Stimulated activated naive B cell treated with anti-CD40 and anti-IgM and Interleukin-4, amounts not matched to agents 10 μg/mL and 1 μg/mL and 100 μg/mL, for 72 hours (primary cell): ENCODE data around the gene SMAD6.
"Not testable (repeated sequence)": the region's sequence is repeated elsewhere in the genome, so short reads cannot be mapped to it uniquely, and the experiment has no call there.

Experiments
- ATAC-seq, 2 donors: fragments of 150-1000 bp; cut with Tn5 transposase; replicated peaks; 2 replicates each; pipeline ENCODE4 v1.10.0; 2021; ENCODE audit warnings: moderate library complexity in 1 of 2
- DNase-seq: peaks from one replicate; pipeline ENCODE4 v3.0.0; 2021
- H3K27ac Mint-ChIP-seq: one replicate; pipeline ENCODE4 v1.8.0; 2022; ENCODE audit warnings: mild to moderate bottlenecking, mixed read lengths
- H3K27me3 Mint-ChIP-seq, 2 donors: one replicate each; pipeline ENCODE4 v1.8.0; 2022; ENCODE audit warnings: mixed read lengths in 2 of 2
- H3K36me3 Mint-ChIP-seq, 2 donors: one replicate each; pipeline ENCODE4 v1.8.0; 2022; ENCODE audit warnings: mixed read lengths in 2 of 2, mild to moderate bottlenecking in 1 of 2
- H3K4me1 Mint-ChIP-seq, 2 donors: one replicate each; pipeline ENCODE4 v1.8.0; 2022; ENCODE audit warnings: mixed read lengths in 2 of 2, mild to moderate bottlenecking in 1 of 2
- H3K4me3 Mint-ChIP-seq, 2 donors: one replicate each; pipeline ENCODE4 v1.8.0; 2022; ENCODE audit warnings: mild to moderate bottlenecking in 2 of 2, mixed read lengths in 2 of 2, moderate library complexity in 1 of 2
- H3K9me3 Mint-ChIP-seq, 2 donors: one replicate each; pipeline ENCODE4 v1.8.0; 2022; ENCODE audit warnings: mixed read lengths in 2 of 2, mild to moderate bottlenecking in 1 of 2

Gene SMAD6

DNA sequence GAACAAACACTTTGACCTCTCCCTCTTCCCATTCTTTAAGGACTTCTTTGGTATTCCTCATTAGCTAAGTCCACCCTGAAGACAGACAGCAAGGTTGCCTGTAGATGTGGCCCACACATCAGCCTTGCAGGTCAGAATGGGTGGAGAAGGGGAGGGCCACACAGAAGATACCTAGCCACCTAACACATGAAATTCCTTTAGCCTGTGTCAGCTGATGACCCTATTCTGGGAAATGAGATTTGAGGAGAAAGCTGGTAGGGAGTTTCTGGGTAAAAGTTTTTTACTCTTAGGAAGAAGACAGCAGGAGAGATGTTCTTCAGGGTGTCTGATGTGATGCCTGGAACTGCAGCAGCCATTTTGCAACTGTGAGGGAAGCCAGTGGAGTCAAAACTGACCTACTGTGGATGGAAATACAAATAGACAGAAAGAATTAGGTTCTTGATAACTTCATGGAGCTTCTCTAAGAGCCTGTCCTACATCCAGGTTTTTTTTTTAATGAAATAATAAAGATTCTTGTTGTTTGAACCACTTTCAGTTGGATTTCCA lies 17.8 kb upstream of the SMAD6 start:
- peaks cover 6 to 7% of the 10 kb centered on the region in 2 donors for H3K36me3 Mint-ChIP-seq
- no peak overlapping the region for H3K4me3 Mint-ChIP-seq
- no peak overlapping the region for H3K27ac Mint-ChIP-seq
- peaks cover 0 to 12% of the 10 kb centered on the region in 2 donors for H3K9me3 Mint-ChIP-seq
- DNase-seq = no peak
- no peaks in the 10 kb centered on the region for H3K27me3 Mint-ChIP-seq
- no peak for ATAC-seq
- peaks cover 14 to 18% of the 10 kb centered on the region in 2 donors for H3K4me1 Mint-ChIP-seq

DNA sequence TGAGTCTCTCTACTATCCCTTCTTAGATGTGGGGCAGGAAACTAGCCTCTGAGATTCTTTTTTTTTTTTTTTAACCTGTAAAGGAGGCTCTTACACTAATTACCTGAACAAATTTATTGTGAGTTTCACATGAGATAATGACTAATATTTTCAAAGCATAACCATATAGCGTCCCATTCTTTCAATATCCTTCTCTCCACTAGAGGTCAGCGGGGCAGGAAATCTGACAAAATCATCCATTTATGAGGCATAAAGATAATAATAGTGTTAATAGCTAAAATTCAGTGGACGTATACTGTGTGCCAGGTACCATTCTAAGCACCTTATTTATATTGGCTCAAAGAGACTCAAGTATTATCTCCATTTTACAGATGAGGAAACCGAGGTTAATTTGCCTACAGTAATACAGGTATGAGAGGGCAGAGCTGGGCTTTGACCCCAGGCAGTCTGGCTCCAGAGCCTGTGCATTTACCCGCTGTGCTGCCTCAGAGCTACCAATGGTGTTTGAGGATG lies 16.3 kb upstream of the SMAD6 start:
- no peak overlapping the region for H3K4me3 Mint-ChIP-seq
- DNase-seq = no peak
- H3K27ac Mint-ChIP-seq = no peak overlapping the region
- peaks cover 0 to 12% of the 10 kb centered on the region in 2 donors for H3K9me3 Mint-ChIP-seq
- peaks cover 16 to 18% of the 10 kb centered on the region in 2 donors for H3K4me1 Mint-ChIP-seq
- no peak for ATAC-seq
- H3K36me3 Mint-ChIP-seq = peaks cover 6 to 7% of the 10 kb centered on the region in 2 donors
- H3K27me3 Mint-ChIP-seq = no peaks in the 10 kb centered on the region

DNA sequence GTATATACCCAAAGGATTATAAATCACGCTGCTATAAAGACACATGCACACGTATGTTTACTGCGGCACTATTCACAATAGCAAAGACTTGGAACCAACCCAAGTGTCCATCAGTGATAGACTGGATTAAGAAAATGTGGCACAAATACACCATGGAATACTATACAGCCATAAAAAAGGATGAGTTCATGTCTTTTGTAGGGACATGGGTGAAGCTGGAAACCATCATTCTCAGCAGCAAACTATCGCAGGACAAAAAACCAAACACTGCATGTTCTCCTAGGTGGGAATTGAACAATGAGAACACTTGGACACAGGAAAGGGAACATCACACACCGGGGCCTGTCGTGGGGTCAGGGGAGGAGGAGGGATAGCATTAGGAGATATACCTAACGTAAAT lies 11.1 kb upstream of the SMAD6 start:
- not testable (repeated sequence) for H3K36me3 Mint-ChIP-seq, H3K4me3 Mint-ChIP-seq, DNase-seq, ATAC-seq, H3K27ac Mint-ChIP-seq, H3K27me3 Mint-ChIP-seq, H3K9me3 Mint-ChIP-seq
- peaks cover 21 to 27% of the 10 kb centered on the region in 2 donors for H3K4me1 Mint-ChIP-seq

DNA sequence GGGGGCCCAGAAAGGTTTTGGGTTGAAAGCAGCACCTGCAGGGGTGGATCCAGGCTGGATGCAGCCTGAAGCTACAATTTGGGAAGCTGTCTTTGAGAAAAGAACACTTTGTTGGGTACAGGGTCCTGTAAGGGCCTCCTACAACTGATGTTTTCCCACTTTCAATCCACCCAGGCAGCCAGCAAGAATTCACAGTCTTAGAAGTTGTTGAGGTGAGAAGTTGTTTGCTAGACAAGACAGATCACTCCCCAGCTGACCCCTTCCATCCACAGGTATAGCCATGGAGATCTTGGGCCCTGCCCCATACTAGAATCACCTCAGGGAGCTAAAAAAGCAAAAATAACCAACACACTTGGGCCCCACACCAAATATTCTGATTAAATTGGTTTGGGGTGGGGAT lies 10.3 kb upstream of the SMAD6 start:
- H3K4me3 Mint-ChIP-seq = no peak overlapping the region

DNA sequence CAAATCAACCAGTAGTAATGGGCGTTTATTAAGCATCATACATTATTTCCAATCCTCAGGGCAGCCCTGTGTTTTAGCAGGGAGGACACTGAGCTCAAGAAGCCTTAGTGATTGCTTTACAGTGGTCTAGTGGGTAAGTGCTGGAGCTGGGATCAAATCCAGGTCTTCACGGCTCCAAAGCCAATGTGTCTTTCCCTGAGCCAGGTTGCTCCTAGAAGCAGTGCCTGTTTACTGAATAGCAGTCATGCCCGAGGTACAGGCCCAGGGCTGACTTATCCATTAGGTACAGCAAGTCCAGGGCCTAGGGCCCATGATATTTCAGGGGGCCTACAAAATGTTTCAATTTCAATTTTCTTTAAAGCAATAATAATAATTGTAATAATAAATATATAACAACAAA lies 9.6 kb upstream of the SMAD6 start:
- peak in 1 of 2 donors; percentile 24 for ATAC-seq
- no peaks in the 10 kb centered on the region for H3K36me3 Mint-ChIP-seq
- H3K9me3 Mint-ChIP-seq = peaks cover 0 to 3% of the 10 kb centered on the region in 2 donors

More for the DNA sequence above, 10.3 kb upstream of the SMAD6 start:
- peaks cover 21 to 27% of the 10 kb centered on the region in 2 donors for H3K4me1 Mint-ChIP-seq
- H3K36me3 Mint-ChIP-seq = no peaks in the 10 kb centered on the region
- H3K27ac Mint-ChIP-seq = no peak overlapping the region
- ATAC-seq (no peak), DNase-seq (no peak)
- H3K27me3 Mint-ChIP-seq = no peaks in the 10 kb centered on the region
- peaks cover 0 to 3% of the 10 kb centered on the region in 2 donors for H3K9me3 Mint-ChIP-seq

DNA sequence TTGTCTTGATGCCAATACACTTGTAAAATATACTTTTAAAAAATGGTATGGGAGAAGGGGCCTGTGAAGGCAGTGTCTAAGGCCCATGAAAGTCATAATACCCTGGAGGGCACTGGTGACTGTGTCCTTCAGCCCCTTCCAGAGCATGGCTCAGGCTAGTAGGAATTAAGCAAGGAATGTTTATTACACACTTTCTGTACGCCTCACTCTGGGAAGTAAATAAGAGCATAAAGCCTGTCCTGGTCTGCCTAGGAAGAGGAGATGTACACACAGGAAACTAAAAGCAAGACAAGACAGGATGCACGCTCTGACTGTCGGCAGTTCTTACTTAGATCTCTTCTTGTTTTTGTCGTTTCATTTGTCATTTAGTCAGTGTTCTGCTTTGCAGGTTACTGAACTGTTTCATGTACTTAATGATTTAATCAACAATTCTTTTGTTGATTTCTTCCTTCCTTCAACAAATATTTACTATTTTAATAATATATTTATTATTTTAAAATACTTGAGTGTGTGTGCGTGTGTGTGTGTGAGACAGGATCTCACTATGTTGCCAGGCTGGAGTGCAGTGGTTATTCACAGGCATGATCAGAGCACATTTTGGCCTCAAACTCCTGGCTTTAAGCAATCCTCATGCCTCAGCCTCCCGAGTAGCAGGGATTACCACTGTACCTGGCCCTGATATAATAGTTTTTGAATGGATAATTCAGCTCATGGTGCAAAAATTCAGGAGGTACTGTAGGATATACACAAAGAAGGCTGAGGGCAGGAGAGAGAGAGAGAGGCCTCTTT lies 9.0 kb upstream of the SMAD6 start:
- DNase-seq (no peak), ATAC-seq (peak; percentile 91 to 94)
- no peaks in the 10 kb centered on the region for H3K36me3 Mint-ChIP-seq
- H3K4me3 Mint-ChIP-seq = peak overlapping the region; percentile 30 to 43
- peaks cover 0 to 3% of the 10 kb centered on the region in 2 donors for H3K9me3 Mint-ChIP-seq
- peaks cover 21 to 27% of the 10 kb centered on the region in 2 donors for H3K4me1 Mint-ChIP-seq
- no peaks in the 10 kb centered on the region for H3K27me3 Mint-ChIP-seq
- H3K27ac Mint-ChIP-seq = peak overlapping the region; percentile 93

More for the DNA sequence above, 9.6 kb upstream of the SMAD6 start:
- no peak overlapping the region for H3K4me3 Mint-ChIP-seq
- no peak for DNase-seq
- H3K27me3 Mint-ChIP-seq = no peaks in the 10 kb centered on the region
- H3K27ac Mint-ChIP-seq = no peak overlapping the region
- peaks cover 21 to 27% of the 10 kb centered on the region in 2 donors for H3K4me1 Mint-ChIP-seq

DNA sequence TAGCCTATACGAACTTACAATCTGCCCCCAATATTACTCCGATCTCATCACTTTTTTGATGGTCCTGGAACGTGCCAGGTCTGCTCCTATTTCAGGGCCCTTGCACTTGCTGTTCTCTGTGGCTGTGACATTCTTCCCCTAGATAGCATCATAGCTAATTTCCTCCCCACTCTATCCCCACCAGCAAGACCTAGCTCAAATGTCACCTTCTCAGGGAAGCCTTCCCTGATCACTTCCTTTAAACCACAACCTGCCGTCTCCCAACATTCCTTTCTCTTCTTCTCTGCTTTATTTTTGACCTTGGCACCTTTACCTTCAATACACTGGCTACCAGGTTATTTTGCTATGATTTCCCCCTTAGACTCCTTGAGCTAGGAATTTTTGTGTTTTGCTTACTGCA lies 5.3 kb upstream of the SMAD6 start:
- H3K4me3 Mint-ChIP-seq = no peak overlapping the region
- no peak for DNase-seq

DNA sequence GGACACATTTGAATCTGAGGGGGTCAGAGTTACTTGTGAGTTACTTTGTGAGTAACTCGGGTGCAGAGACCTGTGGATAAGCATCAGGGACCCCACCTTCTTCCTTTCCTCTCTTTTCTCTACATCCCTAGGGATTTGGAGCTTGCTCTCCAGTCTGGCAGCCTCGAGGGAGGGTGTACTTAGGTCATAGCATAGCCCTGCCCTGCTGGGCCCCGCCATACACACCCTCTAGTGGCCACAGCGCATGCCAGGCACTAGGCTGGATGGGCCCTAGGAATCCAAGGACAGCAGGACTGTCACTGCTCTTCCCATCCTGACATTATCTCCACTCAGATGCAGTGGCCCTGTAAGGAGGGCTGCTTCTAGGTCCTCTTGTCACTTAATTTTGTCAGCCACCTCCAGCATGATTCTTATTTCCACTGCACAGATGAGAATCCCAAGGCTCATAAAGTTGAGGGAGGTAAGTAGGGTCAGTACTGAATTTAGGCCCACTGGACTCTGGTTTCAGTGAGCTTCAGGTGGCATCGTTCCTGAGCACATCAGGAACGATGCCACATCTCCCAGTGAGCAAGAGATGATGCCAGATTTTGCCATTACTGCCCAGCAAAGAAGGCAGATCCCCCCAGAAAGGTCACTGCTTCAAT lies 3.6 kb upstream of the SMAD6 start:
- no peaks in the 10 kb centered on the region for H3K9me3 Mint-ChIP-seq
- no peak for ATAC-seq
- H3K27me3 Mint-ChIP-seq = peaks cover 8 to 13% of the 10 kb centered on the region in 2 donors
- H3K4me3 Mint-ChIP-seq = no peak overlapping the region
- no peak overlapping the region for H3K27ac Mint-ChIP-seq
- peaks cover 0 to 1% of the 10 kb centered on the region in 2 donors for H3K36me3 Mint-ChIP-seq
- H3K4me1 Mint-ChIP-seq = peaks cover 16 to 24% of the 10 kb centered on the region in 2 donors
- DNase-seq = no peak

More for the DNA sequence above, 5.3 kb upstream of the SMAD6 start:
- Mint-ChIP-seq H3K27ac (no peak overlapping the region), H3K4me1 (peaks cover 20 to 27% of the 10 kb centered on the region in 2 donors), H3K36me3 (no peaks in the 10 kb centered on the region), H3K27me3 (peaks cover under 1 to 2% of the 10 kb centered on the region in 2 donors), H3K9me3 (no peaks in the 10 kb centered on the region)
- no peak for ATAC-seq

DNA sequence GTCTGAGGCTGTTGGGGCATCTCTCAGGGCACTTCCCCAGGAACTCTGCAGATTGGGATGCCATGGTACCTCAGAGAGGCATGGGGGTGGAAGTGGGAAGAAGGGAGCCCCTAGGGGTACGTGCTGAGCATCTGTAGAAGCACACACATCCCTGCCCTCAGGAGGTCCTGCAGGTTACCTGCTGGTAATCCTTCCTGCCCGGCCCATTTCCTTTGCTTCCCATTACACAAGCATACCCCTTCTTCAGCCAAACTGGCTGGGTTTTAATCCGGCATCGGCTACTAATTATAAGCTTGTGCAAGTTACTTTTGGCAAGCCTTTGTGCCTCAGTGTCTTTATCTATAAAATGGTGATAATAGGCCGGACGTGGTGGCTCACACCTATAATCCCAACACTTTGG lies 3.1 kb upstream of the SMAD6 start:
- Mint-ChIP-seq H3K27me3 (peaks cover 8 to 14% of the 10 kb centered on the region in 2 donors), H3K27ac (no peak overlapping the region), H3K4me3 (no peak overlapping the region)

DNA sequence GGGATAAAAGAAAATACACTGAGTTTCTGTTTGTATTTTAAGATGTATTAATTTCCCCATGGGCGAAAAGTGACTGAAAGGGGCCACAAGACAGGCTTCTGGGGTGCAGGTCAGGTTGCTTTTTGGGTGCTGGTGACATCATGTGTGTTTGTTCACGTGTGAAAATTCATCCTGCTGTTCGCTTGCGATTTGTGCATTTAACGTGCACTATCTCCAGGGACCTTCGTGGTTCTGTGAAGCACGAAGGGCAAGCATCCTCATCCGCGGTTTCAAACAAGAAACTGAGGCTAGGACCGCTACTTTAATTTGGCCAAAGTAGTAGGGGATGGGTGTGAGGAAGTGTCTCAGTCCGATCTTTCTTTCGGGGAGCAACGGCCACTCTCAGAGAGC lies 1.6 kb upstream of the SMAD6 start:
- H3K4me3 Mint-ChIP-seq = peak overlapping the region; percentile 77 to 88
- no peak overlapping the region for H3K27ac Mint-ChIP-seq
- peaks cover 20 to 28% of the 10 kb centered on the region in 2 donors for H3K27me3 Mint-ChIP-seq
- H3K36me3 Mint-ChIP-seq = peaks cover 0 to 1% of the 10 kb centered on the region in 2 donors
- peaks cover 14 to 24% of the 10 kb centered on the region in 2 donors for H3K4me1 Mint-ChIP-seq
- H3K9me3 Mint-ChIP-seq = no peaks in the 10 kb centered on the region
- ATAC-seq (peak; percentile 1), DNase-seq (no peak)

More for the DNA sequence above, 3.1 kb upstream of the SMAD6 start:
- peaks cover 0 to 1% of the 10 kb centered on the region in 2 donors for H3K36me3 Mint-ChIP-seq
- H3K9me3 Mint-ChIP-seq = no peaks in the 10 kb centered on the region
- peaks cover 16 to 23% of the 10 kb centered on the region in 2 donors for H3K4me1 Mint-ChIP-seq
- DNase-seq (no peak), ATAC-seq (no peak)

DNA sequence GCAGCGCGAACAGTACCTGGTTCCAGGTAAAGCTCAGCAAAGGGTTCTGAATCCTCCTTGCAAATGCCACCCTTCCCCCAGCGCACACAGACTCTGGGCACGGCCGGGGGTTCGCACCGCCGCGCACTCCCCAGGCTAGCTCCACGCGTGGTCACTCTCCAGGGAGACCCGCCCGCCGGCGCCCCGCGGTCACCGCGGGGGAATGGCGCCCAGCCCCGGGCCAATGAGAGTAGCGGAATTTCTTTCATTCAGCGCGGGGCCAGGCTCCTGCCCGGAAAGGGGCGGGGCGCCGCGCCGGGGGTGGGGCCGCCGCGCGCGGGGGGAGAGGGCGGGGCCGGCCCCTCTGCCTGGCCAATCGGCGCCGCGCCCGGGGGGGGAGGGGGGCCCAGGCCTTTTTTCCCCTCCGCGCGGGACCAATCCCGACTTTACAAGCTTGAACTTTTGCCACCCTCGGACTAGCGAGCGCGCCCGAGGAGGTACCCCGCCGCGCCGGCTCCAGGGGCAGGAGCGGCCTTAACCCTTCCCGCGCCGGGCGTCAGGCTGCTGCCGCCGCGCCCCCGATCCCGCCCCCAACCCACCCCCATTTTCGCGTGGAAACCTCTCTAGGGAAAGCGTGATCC lies 1.1 kb upstream of the SMAD6 start:
- H3K27ac Mint-ChIP-seq = no peak overlapping the region
- peaks cover 25 to 33% of the 10 kb centered on the region in 2 donors for H3K27me3 Mint-ChIP-seq
- no peaks in the 10 kb centered on the region for H3K9me3 Mint-ChIP-seq
- peaks cover 11 to 24% of the 10 kb centered on the region in 2 donors for H3K4me1 Mint-ChIP-seq
- ATAC-seq = peak; percentile 78 to 87
- peak overlapping the region; percentile 84 to 88 for H3K4me3 Mint-ChIP-seq
- peaks cover 0 to 1% of the 10 kb centered on the region in 2 donors for H3K36me3 Mint-ChIP-seq
- DNase-seq = peak; percentile 67

DNA sequence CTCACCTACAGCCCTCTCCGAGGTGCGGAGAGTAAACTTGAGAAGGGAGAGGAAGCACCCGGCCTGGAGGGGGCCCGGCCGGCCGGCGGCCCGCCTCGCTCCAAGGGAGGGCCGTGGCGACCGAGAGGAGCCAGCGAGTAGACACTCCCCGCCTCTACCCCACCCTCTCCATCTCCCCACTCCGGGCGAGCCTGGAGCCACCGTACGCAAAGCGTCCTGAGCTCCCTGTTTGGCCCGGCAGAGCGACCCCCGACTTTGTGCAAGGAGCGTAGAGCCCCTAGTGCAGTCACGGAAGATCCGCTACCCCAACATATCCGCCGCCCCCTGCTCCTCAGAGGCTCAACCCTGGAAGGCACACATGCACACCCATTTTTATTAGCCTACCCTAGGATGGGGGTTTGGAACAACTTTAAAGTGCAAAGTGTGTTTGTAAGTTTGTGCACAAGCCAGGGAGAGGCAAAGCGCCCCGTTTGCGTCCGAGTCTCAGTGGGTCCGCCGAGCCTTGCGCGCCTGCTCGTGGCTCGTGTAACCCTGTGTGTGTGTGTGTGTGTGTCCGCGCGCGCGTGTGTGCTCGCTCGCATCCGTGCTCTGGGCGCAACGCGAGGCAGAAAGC lies 508 bp upstream of the SMAD6 start:
- no peak overlapping the region for H3K27ac Mint-ChIP-seq
- H3K4me3 Mint-ChIP-seq = peak overlapping the region; percentile 84 to 88
- DNase-seq (no peak), ATAC-seq (peak; percentile 28 to 62)
- H3K36me3 Mint-ChIP-seq = peaks cover 0 to 1% of the 10 kb centered on the region in 2 donors
- H3K4me1 Mint-ChIP-seq = peaks cover 11 to 24% of the 10 kb centered on the region in 2 donors
- no peaks in the 10 kb centered on the region for H3K9me3 Mint-ChIP-seq
- peaks cover 25 to 35% of the 10 kb centered on the region in 2 donors for H3K27me3 Mint-ChIP-seq

DNA sequence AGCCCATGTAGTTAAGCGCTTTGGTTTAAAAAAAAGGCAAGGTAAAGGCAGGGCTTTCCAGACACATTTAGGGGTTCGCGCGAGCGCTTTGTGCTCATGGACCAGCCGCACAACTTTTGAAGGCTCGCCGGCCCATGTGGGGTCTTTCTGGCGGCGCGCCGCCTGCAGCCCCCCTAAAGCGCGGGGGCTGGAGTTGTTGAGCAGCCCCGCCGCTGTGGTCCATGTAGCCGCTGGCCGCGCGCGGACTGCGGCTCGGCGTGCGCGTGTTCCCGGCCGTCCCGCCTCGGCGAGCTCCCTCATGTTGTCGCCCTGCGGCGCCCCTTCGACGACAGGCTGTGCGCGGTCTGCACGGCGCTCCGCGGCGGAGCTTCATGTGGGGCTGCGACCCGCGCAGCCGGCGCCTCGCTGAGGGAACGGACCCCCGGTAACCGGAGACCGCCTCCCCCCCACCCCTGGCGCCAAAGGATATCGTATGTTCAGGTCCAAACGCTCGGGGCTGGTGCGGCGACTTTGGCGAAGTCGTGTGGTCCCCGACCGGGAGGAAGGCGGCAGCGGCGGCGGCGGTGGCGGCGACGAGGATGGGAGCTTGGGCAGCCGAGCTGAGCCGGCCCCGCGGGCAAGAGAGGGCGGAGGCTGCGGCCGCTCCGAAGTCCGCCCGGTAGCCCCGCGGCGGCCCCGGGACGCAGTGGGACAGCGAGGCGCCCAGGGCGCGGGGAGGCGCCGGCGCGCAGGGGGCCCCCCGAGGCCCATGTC lies 927 bp downstream of the SMAD6 start:
- no peaks in the 10 kb centered on the region for H3K9me3 Mint-ChIP-seq
- H3K36me3 Mint-ChIP-seq = peaks cover 0 to 1% of the 10 kb centered on the region in 2 donors
- no peak overlapping the region for H3K27ac Mint-ChIP-seq
- H3K4me1 Mint-ChIP-seq = peaks cover 11 to 24% of the 10 kb centered on the region in 2 donors
- H3K4me3 Mint-ChIP-seq = peak overlapping the region; percentile 61 to 88
- DNase-seq = no peak
- H3K27me3 Mint-ChIP-seq = peaks cover 25 to 35% of the 10 kb centered on the region in 2 donors
- no peak for ATAC-seq
